SU-DHL-6 (cell line): ENCODE data around the gene ATP8A1.

Experiments used
- EZH2phosphoT487 ChIP-seq: fragments of 200-600 bp; sonication (generic), shearing (Covaris generic); conservative IDR thresholded peaks from 2 replicates; pipeline ENCODE4 v1.6.1; 2018; ENCODE audit warnings: mild to moderate bottlenecking, antibody characterized with exemption, low read length, moderate library complexity, mixed read lengths
- TF ChIP-seq, protein P1 (sequence below): fragments of 200-600 bp; sonication (generic); IDR thresholded peaks from one replicate; pipeline ENCODE4 v1.5.1; 2017; ENCODE audit warnings: antibody characterized with exemption, mild to moderate bottlenecking, low read length, moderate library complexity; ENCODE audit not compliant: insufficient read depth, poor library complexity, severe bottlenecking

DNA sequence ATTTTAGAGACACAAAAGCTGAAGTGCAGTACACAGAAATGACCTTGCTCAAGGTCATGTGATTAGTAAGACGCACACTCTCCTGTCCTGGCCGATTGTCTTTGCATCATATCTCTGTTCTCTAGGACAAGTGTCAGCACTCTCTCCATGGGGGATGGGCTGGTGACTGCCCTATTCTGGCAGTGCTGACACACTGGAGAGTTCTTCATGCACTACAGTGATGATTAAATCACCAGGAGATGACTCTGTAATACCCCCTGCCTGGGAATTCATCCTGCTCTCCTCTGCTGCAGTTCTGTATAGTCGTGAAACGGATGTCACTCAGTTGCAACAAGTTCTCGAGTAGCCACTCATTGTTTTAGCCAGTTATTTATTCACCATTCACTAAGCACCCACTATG is 264.9 kb downstream of the ATP8A1 start:
- TF ChIP-seq, protein P1, sequence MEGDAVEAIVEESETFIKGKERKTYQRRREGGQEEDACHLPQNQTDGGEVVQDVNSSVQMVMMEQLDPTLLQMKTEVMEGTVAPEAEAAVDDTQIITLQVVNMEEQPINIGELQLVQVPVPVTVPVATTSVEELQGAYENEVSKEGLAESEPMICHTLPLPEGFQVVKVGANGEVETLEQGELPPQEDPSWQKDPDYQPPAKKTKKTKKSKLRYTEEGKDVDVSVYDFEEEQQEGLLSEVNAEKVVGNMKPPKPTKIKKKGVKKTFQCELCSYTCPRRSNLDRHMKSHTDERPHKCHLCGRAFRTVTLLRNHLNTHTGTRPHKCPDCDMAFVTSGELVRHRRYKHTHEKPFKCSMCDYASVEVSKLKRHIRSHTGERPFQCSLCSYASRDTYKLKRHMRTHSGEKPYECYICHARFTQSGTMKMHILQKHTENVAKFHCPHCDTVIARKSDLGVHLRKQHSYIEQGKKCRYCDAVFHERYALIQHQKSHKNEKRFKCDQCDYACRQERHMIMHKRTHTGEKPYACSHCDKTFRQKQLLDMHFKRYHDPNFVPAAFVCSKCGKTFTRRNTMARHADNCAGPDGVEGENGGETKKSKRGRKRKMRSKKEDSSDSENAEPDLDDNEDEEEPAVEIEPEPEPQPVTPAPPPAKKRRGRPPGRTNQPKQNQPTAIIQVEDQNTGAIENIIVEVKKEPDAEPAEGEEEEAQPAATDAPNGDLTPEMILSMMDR: no peak
- TF ChIP-seq EZH2phosphoT487: no peak
